MCF 10A (cell line): ENCODE results near the gene ARMC7. TPM values are rescaled to one million over a fixed set of nuclear protein-coding genes. Genes with fewer than 3 reads are reported as not detected.
"Not testable (repeated sequence)": the region's sequence is repeated elsewhere in the genome, so short reads cannot be mapped to it uniquely, and the experiment has no call there.

Source experiments
- BruUV-seq: library from RNA; stranded (reverse); fragments of 400-500 nt; replicated peaks from 2 replicates; lab custom pipeline; 2021; lab: Mats Ljungman, UMichigan
- CTCF ChIA-PET: fragments of 300-600 bp; sonication (Branson Sonifier 250); formaldehyde crosslinking; extraction: SDS; loops from one replicate; lab custom pipeline; 2021; ENCODE audit warnings: antibody characterized with exemption, inconsistent platforms; lab: Yijun Ruan, JAX
- POLR2A ChIA-PET: fragments of 300-600, 350-650 bp; sonication (Branson Sonifier 250); formaldehyde crosslinking; extraction: SDS; loops from one replicate; lab custom pipeline; 2020; ENCODE audit warnings: antibody characterized with exemption, inconsistent platforms; lab: Yijun Ruan, JAX
- DNase-seq: peaks from one replicate; pipeline ENCODE4 v3.0.0-alpha.2; 2018; ENCODE audit not compliant: unreplicated experiment
- H3K27ac Mint-ChIP-seq: one replicate; pipeline ENCODE4 v1.8.0; 2022; ENCODE audit warnings: mild to moderate bottlenecking, low read depth, mixed read lengths; ENCODE audit not compliant: unreplicated experiment
- H3K27me3 Mint-ChIP-seq: one replicate; pipeline ENCODE4 v1.8.0; 2022; ENCODE audit warnings: mixed read lengths; ENCODE audit not compliant: insufficient read depth, unreplicated experiment
- H3K36me3 Mint-ChIP-seq: one replicate; pipeline ENCODE4 v1.8.0; 2022; ENCODE audit warnings: mild to moderate bottlenecking, moderate library complexity, mixed read lengths; ENCODE audit not compliant: insufficient read depth, unreplicated experiment
- H3K4me1 Mint-ChIP-seq: one replicate; pipeline ENCODE4 v1.8.0; 2022; ENCODE audit warnings: mixed read lengths; ENCODE audit not compliant: insufficient read depth, unreplicated experiment
- H3K4me3 Mint-ChIP-seq: one replicate; pipeline ENCODE4 v1.8.0; 2022; ENCODE audit warnings: mild to moderate bottlenecking, moderate library complexity, mixed read lengths; ENCODE audit not compliant: unreplicated experiment
- H3K9me3 Mint-ChIP-seq: one replicate; pipeline ENCODE4 v1.8.0; 2022; ENCODE audit warnings: mixed read lengths; ENCODE audit not compliant: unreplicated experiment
- CTCF ChIP-seq: fragments of 200-600 bp; IDR thresholded peaks from one replicate; pipeline ENCODE4 v1.8.0; 2022; ENCODE audit warnings: antibody characterized with exemption, mild to moderate bottlenecking; ENCODE audit not compliant: unreplicated experiment
- intact Hi-C: fragments of 100-400 bp; cut with micrococcal nuclease; formaldehyde crosslinking; loops from 2 replicates; pipeline ENCODE4 v1.14.1; 2022
- total RNA-seq: library from RNA; stranded (reverse); gene quantifications from 2 replicates; pipeline ENCODE4 v1.2.3, GENCODE V29; 2022

The ARMC7 gene
- total RNA-seq, 1 experiment from 2014 or later = 9.3 TPM

GRCh38 chr17:75163074-75163473 is 53.3 kb downstream of the ARMC7 start:
- ChIA-PET POLR2A (interaction anchor here (0.8 to 1.5 kb wide), 4 partner anchors 8 to 99 kb away, joined by 4 to 5 read pairs (median 4); partner anchors contain the start of genes JPT1 and NUP85), CTCF (interaction anchor here (0.6 to 2.0 kb wide), 4 partner anchors 9 to 103 kb away, joined by 3 to 9 read pairs (median 4); no protein-coding TSS in a partner anchor)
- no peak overlapping the region for H3K4me3 Mint-ChIP-seq
- DNase-seq = no peak
- no peaks in the 10 kb centered on the region for H3K27me3 Mint-ChIP-seq
- H3K4me1 Mint-ChIP-seq = peaks cover 7% of the 10 kb centered on the region
- no peak for TF ChIP-seq CTCF
- intact Hi-C loops = no loop called here
- BruUV-seq = no TSS peak
- no peaks in the 10 kb centered on the region for H3K9me3 Mint-ChIP-seq
- no peak overlapping the region for H3K27ac Mint-ChIP-seq
- peaks cover 51% of the 10 kb centered on the region for H3K36me3 Mint-ChIP-seq

- H3K9me3 Mint-ChIP-seq, H3K27me3 Mint-ChIP-seq, DNase-seq, BruUV-seq, H3K27ac Mint-ChIP-seq, H3K4me3 Mint-ChIP-seq, intact Hi-C loops, H3K4me1 Mint-ChIP-seq: not testable (repeated sequence)
- peaks cover 62% of the 10 kb centered on the region for H3K36me3 Mint-ChIP-seq
- ChIA-PET CTCF (interaction anchor here (0.6 to 1.2 kb wide), 6 partner anchors 10 to 203 kb away, joined by 3 to 5 read pairs (median 3); no protein-coding TSS in a partner anchor), POLR2A (interaction anchor here (0.6 to 1.5 kb wide), 4 partner anchors 9 to 87 kb away, joined by 3 to 5 read pairs (median 4); partner anchors contain the start of gene JPT1)
These were observed 54.8 kb downstream of the ARMC7 start for GRCh38 chr17:75164606-75165005.

GRCh38 chr17:75168998-75169397 is 59.2 kb downstream of the ARMC7 start:
- Mint-ChIP-seq H3K36me3 (peaks cover 91% of the 10 kb centered on the region), H3K4me3 (no peak overlapping the region), H3K27ac (no peak overlapping the region), H3K27me3 (no peaks in the 10 kb centered on the region), H3K9me3 (no peaks in the 10 kb centered on the region), H3K4me1 (no peaks in the 10 kb centered on the region)
- POLR2A ChIA-PET = interaction anchor here (0.6 to 1.2 kb wide), 3 partner anchors 10 to 198 kb away, joined by 3 to 5 read pairs (median 4); no protein-coding TSS in a partner anchor
- no peak for TF ChIP-seq CTCF
- intact Hi-C loops = no loop called here
- DNase-seq = no peak
- BruUV-seq = no TSS peak
- CTCF ChIA-PET = interaction anchor here (1.5 to 10.6 kb wide), 4 partner anchors 10 to 99 kb away, joined by 4 to 136 read pairs (median 14); partner anchors contain the start of genes ARMC7 and NT5C

- Mint-ChIP-seq H3K36me3 (peaks cover 91% of the 10 kb centered on the region), H3K4me1 (no peaks in the 10 kb centered on the region)
- CTCF ChIA-PET = interaction anchor here (0.6 to 10.6 kb wide), 6 partner anchors 29 to 598 kb away, joined by 3 to 136 read pairs (median 3); partner anchors contain the start of genes ARMC7, OTOP2 and USH1G
These were observed 63.8 kb downstream of the ARMC7 start for GRCh38 chr17:75173526-75173925.

More at GRCh38 chr17:75173526-75173925, 63.8 kb downstream of the ARMC7 start:
- TSS peak; percentile 7 for BruUV-seq
- Mint-ChIP-seq H3K27me3 (no peaks in the 10 kb centered on the region), H3K9me3 (no peaks in the 10 kb centered on the region), H3K4me3 (no peak overlapping the region), H3K27ac (peak overlapping the region; percentile 75)
- TF ChIP-seq CTCF = no peak
- POLR2A ChIA-PET = interaction anchor here (1.1 to 2.0 kb wide), 3 partner anchors 15 to 59 kb away, joined by 3 to 9 read pairs (median 7); partner anchors contain the start of gene JPT1
- intact Hi-C loops = no loop called here
- DNase-seq = no peak
